Osteocyte (in vitro differentiated cells): ENCODE results near the gene MYO9A. TPM values are rescaled to one million over a fixed set of nuclear protein-coding genes. Genes with fewer than 3 reads are reported as not detected.
A peak's percentile ranks its signal among the peaks of the same experiment; 100 is the strongest.

ENCODE experiments used
- DNase-seq: peaks from one replicate; pipeline ENCODE4 v3.0.0; 2021; ENCODE audit warnings: mixed read lengths; ENCODE audit not compliant: unreplicated experiment; ENCODE audit errors: extremely low spot score
- H3K27ac Mint-ChIP-seq: one replicate; pipeline ENCODE4 v1.8.0; 2021; ENCODE audit warnings: mild to moderate bottlenecking, mixed read lengths; ENCODE audit not compliant: unreplicated experiment
- H3K27me3 Mint-ChIP-seq: one replicate; pipeline ENCODE4 v1.8.0; 2021; ENCODE audit warnings: mixed read lengths; ENCODE audit not compliant: unreplicated experiment
- H3K36me3 Mint-ChIP-seq: one replicate; pipeline ENCODE4 v1.8.0; 2021; ENCODE audit warnings: mixed read lengths; ENCODE audit not compliant: unreplicated experiment
- H3K4me1 Mint-ChIP-seq: one replicate; pipeline ENCODE4 v1.8.0; 2021; ENCODE audit warnings: mixed read lengths; ENCODE audit not compliant: unreplicated experiment
- H3K4me3 Mint-ChIP-seq: one replicate; pipeline ENCODE4 v1.8.0; 2021; ENCODE audit warnings: mild to moderate bottlenecking, moderate library complexity, mixed read lengths; ENCODE audit not compliant: unreplicated experiment
- H3K9me3 Mint-ChIP-seq: one replicate; pipeline ENCODE4 v1.8.0; 2021; ENCODE audit warnings: mixed read lengths; ENCODE audit not compliant: unreplicated experiment
- CTCF ChIP-seq: fragments of 200-600 bp; sonication (generic); IDR thresholded peaks from 2 replicates; pipeline ENCODE4 v1.5.0; 2021; ENCODE audit warnings: antibody characterized with exemption, mild to moderate bottlenecking, moderate library complexity
- total RNA-seq: library from RNA; stranded (reverse); gene quantifications from 2 replicates; pipeline ENCODE4 v1.2.1, GENCODE V29; 2021

MYO9A gene
- total RNA-seq, 1 donor from 2014 or later: 39.6 TPM

GRCh38 chr15:71807125-71807629 is 310.8 kb downstream of the MYO9A start:
- no peak for DNase-seq
- Mint-ChIP-seq H3K27ac (peak overlapping the region; percentile 72), H3K27me3 (no peaks in the 10 kb centered on the region), H3K4me3 (no peak overlapping the region), H3K9me3 (no peaks in the 10 kb centered on the region), H3K36me3 (no peaks in the 10 kb centered on the region), H3K4me1 (peaks cover 52% of the 10 kb centered on the region)
- no peak for TF ChIP-seq CTCF

GRCh38 chr15:71806452-71806931 is 311.5 kb downstream of the MYO9A start:
- H3K27ac Mint-ChIP-seq: peak overlapping the region; percentile 72
- TF ChIP-seq CTCF: no peak
- no peak for DNase-seq
- H3K9me3 Mint-ChIP-seq: no peaks in the 10 kb centered on the region
- no peaks in the 10 kb centered on the region for H3K36me3 Mint-ChIP-seq
- peaks cover 52% of the 10 kb centered on the region for H3K4me1 Mint-ChIP-seq
- H3K27me3 Mint-ChIP-seq: no peaks in the 10 kb centered on the region
- H3K4me3 Mint-ChIP-seq: no peak overlapping the region

GRCh38 chr15:71804695-71805470 is 313.1 kb downstream of the MYO9A start:
- no peaks in the 10 kb centered on the region for H3K27me3 Mint-ChIP-seq
- peak overlapping the region; percentile 35 for H3K27ac Mint-ChIP-seq
- DNase-seq: no peak

GRCh38 chr15:71804226-71804625 is 313.7 kb downstream of the MYO9A start:
- Mint-ChIP-seq H3K36me3 (no peaks in the 10 kb centered on the region), H3K4me1 (peaks cover 49% of the 10 kb centered on the region), H3K4me3 (no peak overlapping the region), H3K27ac (no peak overlapping the region), H3K9me3 (no peaks in the 10 kb centered on the region), H3K27me3 (no peaks in the 10 kb centered on the region)
- no peak for DNase-seq
- no peak for TF ChIP-seq CTCF

More at GRCh38 chr15:71804695-71805470, 313.1 kb downstream of the MYO9A start:
- no peak overlapping the region for H3K4me3 Mint-ChIP-seq
- no peaks in the 10 kb centered on the region for H3K9me3 Mint-ChIP-seq
- peaks cover 49% of the 10 kb centered on the region for H3K4me1 Mint-ChIP-seq
- no peaks in the 10 kb centered on the region for H3K36me3 Mint-ChIP-seq
- no peak for TF ChIP-seq CTCF

- no peaks in the 10 kb centered on the region for H3K27me3 Mint-ChIP-seq
- no peak for DNase-seq
- H3K27ac Mint-ChIP-seq: no peak overlapping the region
- H3K9me3 Mint-ChIP-seq: no peaks in the 10 kb centered on the region
- peak; percentile 47 for TF ChIP-seq CTCF
- peaks cover 42% of the 10 kb centered on the region for H3K4me1 Mint-ChIP-seq
- H3K4me3 Mint-ChIP-seq: no peak overlapping the region
- no peaks in the 10 kb centered on the region for H3K36me3 Mint-ChIP-seq
Measured at GRCh38 chr15:71802770-71803169, 315.2 kb downstream of the MYO9A start.
